Smooth muscle cell (in vitro differentiated cells): ENCODE measurements around the gene R3HCC1L. TPM values are rescaled to one million over a fixed set of nuclear protein-coding genes. Genes with fewer than 3 reads are reported as not detected.

Experiments
- DNase-seq: peaks from one replicate; lab custom pipeline; 2025; ENCODE audit not compliant: unreplicated experiment; lab: John Stamatoyannopoulos, UW
- H2AFZ ChIP-seq: fragments of 200-600 bp; sonication (generic); 2 replicates; pipeline ENCODE4 v1.6.0; 2016; ENCODE audit warnings: antibody characterized with exemption, low read depth, mild to moderate bottlenecking
- H3F3A ChIP-seq: fragments of 200-600 bp; sonication (generic); 2 replicates; pipeline ENCODE4 v1.6.0; 2017; ENCODE audit warnings: antibody characterized with exemption, low read depth
- H3K27ac ChIP-seq: fragments of 200-600 bp; sonication (generic); 2 replicates; pipeline ENCODE4 v1.5.1; 2016; ENCODE audit warnings: low read depth, mild to moderate bottlenecking
- H3K27me3 ChIP-seq: fragments of 200-600 bp; sonication (generic); 2 replicates; pipeline ENCODE4 v1.6.1; 2016; ENCODE audit warnings: low read depth, mild to moderate bottlenecking
- H3K36me3 ChIP-seq: fragments of 200-600 bp; sonication (generic); 2 replicates; pipeline ENCODE4 v1.5.1; 2016; ENCODE audit warnings: low read depth
- H3K4me1 ChIP-seq: fragments of 200-600 bp; sonication (generic); 2 replicates; pipeline ENCODE4 v1.5.1; 2016; ENCODE audit warnings: low read depth
- H3K4me2 ChIP-seq: fragments of 200-600 bp; sonication (generic); 2 replicates; pipeline ENCODE4 v1.6.0; 2016; ENCODE audit warnings: mild to moderate bottlenecking
- H3K4me3 ChIP-seq: fragments of 200-600 bp; sonication (generic); 2 replicates; pipeline ENCODE4 v1.5.1; 2016; ENCODE audit warnings: mild to moderate bottlenecking
- H3K79me2 ChIP-seq: fragments of 200-600 bp; sonication (generic); 2 replicates; pipeline ENCODE4 v1.6.0; 2016; ENCODE audit warnings: low read depth, mild to moderate bottlenecking
- H3K9ac ChIP-seq: fragments of 200-600 bp; sonication (generic); 2 replicates; pipeline ENCODE4 v1.6.0; 2016; ENCODE audit warnings: low read depth
- H3K9me3 ChIP-seq: fragments of 200-600 bp; sonication (generic); replicated peaks from 2 replicates; pipeline ENCODE4 v1.5.1; 2016; ENCODE audit warnings: low read depth
- H4K20me1 ChIP-seq: fragments of 200-600 bp; sonication (generic); 2 replicates; pipeline ENCODE4 v1.6.0; 2016; ENCODE audit warnings: low read depth
- WGBS: methylation state at CpG from one replicate; pipeline ENCODE4 v1.1.7; 2016; ENCODE audit warnings: low lambda C conversion rate; 5-methylcytosine and 5-hydroxymethylcytosine counted together
- polyA plus RNA-seq: library from polyadenylated mRNA; unstranded; fragments of >200 nt; fragmentation: Nextera tagmentation; extraction: Ambion mirVana; gene quantifications from 2 replicates; pipeline ENCODE4 v1.2.1, GENCODE V29; 2016
- total RNA-seq: library from RNA; depleted of rRNA; stranded (reverse); fragments of >200 nt; gene quantifications from 2 replicates; pipeline ENCODE4 v1.2.3, GENCODE V29; 2014
- TF ChIP-seq, protein P1 (sequence below): fragments of 200-600 bp; sonication (generic); IDR thresholded peaks from 2 replicates; pipeline ENCODE4 v1.5.1; 2017; ENCODE audit warnings: borderline replicate concordance, mild to moderate bottlenecking, antibody characterized with exemption; ENCODE audit not compliant: insufficient read depth, poor library complexity, severe bottlenecking

Gene R3HCC1L
- total and polyA plus RNA-seq, 2 experiments from 2014 or later = 11.4 to 12.2 TPM

DNA sequence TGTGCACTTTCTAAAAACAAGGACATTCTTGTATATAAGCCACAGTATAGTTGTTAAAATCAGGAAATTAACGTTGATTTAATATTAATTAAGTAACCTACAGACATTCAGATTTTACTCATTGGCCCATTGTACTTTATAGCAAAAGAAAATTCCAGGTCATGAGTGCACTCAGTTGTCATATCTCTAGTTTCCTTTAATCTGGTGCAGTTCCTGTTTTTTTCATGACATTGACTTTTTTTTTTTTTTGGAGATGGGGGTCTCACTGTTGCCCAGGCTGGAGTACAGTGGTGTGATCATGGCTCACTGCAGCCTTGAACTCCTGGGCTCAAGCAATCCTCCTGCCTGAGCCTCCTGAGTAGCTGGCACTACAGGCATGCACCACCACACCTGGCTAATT lies 24.1 kb downstream of the R3HCC1L start:
- Histone ChIP-seq H3K27me3 (no peaks in the 10 kb centered on the region), H3K27ac (no peak overlapping the region), H3F3A (no peaks in the 10 kb centered on the region), H3K9ac (no peak overlapping the region), H3K4me3 (no peak overlapping the region), H3K4me2 (no peak overlapping the region), H4K20me1 (peaks cover 97% of the 10 kb centered on the region), H3K4me1 (no peaks in the 10 kb centered on the region), H3K79me2 (peaks cover 34% of the 10 kb centered on the region), H3K9me3 (no peaks in the 10 kb centered on the region), H2AFZ (no peak overlapping the region), H3K36me3 (no peaks in the 10 kb centered on the region)
- no peak for DNase-seq
- 97% methylated on average over 1 of the region's 1 CpG for WGBS
- TF ChIP-seq, protein P1, sequence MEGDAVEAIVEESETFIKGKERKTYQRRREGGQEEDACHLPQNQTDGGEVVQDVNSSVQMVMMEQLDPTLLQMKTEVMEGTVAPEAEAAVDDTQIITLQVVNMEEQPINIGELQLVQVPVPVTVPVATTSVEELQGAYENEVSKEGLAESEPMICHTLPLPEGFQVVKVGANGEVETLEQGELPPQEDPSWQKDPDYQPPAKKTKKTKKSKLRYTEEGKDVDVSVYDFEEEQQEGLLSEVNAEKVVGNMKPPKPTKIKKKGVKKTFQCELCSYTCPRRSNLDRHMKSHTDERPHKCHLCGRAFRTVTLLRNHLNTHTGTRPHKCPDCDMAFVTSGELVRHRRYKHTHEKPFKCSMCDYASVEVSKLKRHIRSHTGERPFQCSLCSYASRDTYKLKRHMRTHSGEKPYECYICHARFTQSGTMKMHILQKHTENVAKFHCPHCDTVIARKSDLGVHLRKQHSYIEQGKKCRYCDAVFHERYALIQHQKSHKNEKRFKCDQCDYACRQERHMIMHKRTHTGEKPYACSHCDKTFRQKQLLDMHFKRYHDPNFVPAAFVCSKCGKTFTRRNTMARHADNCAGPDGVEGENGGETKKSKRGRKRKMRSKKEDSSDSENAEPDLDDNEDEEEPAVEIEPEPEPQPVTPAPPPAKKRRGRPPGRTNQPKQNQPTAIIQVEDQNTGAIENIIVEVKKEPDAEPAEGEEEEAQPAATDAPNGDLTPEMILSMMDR = no peak

DNA sequence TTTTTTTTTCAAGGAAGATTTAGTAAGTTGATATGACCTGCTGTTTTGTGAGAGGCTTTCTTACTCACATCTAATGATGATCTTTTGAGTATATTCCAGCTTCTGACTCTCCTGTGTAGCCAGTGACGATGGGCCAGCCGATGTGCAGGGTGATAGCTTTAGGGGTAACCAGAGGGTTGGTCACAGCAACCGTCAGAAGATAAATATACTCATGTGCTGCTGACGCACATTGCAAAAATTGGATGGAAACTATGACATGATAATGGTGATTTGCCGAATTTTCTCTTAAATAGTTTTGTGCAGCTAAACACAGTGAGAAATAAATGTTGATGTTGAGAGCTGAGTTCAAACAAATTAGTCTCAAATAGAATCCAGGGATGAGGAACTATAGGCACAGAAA lies 29.5 kb downstream of the R3HCC1L start:
- no peaks in the 10 kb centered on the region for H3K4me1 ChIP-seq
- no peak overlapping the region for H2AFZ ChIP-seq
- TF ChIP-seq, protein P1 = no peak
- H4K20me1 ChIP-seq = peaks cover 82% of the 10 kb centered on the region
- no peak overlapping the region for H3K27ac ChIP-seq
- no peak overlapping the region for H3K4me2 ChIP-seq
- H3K27me3 ChIP-seq = no peaks in the 10 kb centered on the region
- no peak for DNase-seq
- peaks cover 4% of the 10 kb centered on the region for H3K36me3 ChIP-seq
- H3K9ac ChIP-seq = no peak overlapping the region
- no peak overlapping the region for H3K4me3 ChIP-seq
- H3K79me2 ChIP-seq = peaks cover 5% of the 10 kb centered on the region
- no peaks in the 10 kb centered on the region for H3K9me3 ChIP-seq
- no peaks in the 10 kb centered on the region for H3F3A ChIP-seq
- 97% methylated on average over 5 of the region's 5 CpGs for WGBS

DNA sequence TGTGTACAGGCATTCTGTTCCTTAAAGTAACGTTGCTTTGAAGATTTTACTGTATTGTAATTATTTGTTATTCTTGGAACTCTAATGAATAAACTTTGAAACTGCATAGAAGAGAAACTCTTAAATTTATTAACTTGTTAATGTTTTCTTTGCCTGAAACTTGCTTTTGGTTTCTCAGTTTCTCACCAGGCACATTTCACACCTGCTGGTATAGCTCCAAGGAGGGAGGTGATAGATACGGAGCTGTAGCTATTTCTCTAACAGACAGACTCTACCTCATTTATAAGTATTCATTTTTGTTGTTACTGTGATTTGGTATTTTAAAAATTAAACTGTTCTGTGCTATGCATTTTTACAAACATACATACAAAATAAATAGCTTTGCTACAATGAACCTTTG lies 32.7 kb downstream of the R3HCC1L start:
- H3K4me2 ChIP-seq = no peak overlapping the region
- no peaks in the 10 kb centered on the region for H3F3A ChIP-seq
- no peak overlapping the region for H3K9ac ChIP-seq
- no peaks in the 10 kb centered on the region for H3K9me3 ChIP-seq
- DNase-seq = no peak
- H3K27me3 ChIP-seq = no peaks in the 10 kb centered on the region
- no peak overlapping the region for H3K27ac ChIP-seq
- H3K79me2 ChIP-seq = peaks cover 4% of the 10 kb centered on the region
- 93% methylated on average over 2 of the region's 2 CpGs for WGBS
- no peak overlapping the region for H3K4me3 ChIP-seq
- peaks cover 83% of the 10 kb centered on the region for H4K20me1 ChIP-seq
- no peaks in the 10 kb centered on the region for H3K4me1 ChIP-seq
- peaks cover 4% of the 10 kb centered on the region for H3K36me3 ChIP-seq
- H2AFZ ChIP-seq = no peak overlapping the region
- TF ChIP-seq, protein P1 = no peak

DNA sequence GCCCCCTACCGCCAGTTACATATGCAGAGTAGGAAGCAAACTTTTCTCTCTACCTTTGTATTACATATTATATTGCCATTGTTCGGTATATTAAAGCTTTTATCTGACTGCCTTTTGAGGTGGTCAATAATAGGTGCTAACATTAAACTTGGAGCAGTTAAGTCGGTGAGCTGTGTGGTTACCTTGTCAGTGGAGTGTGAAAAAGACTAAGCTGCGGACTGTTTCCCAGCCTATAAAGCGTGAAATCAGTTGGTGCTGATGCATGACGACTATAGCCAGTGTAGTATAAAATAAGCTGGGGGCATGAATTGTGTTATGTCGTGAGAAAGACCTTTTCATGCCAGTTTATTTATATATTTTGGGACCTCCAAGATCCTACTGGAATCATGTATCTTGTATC lies 33.7 kb downstream of the R3HCC1L start:
- peaks cover 84% of the 10 kb centered on the region for H4K20me1 ChIP-seq
- H3F3A ChIP-seq = no peaks in the 10 kb centered on the region
- H3K27ac ChIP-seq = no peak overlapping the region
- peaks cover 4% of the 10 kb centered on the region for H3K79me2 ChIP-seq
- 73% methylated on average over 7 of the region's 7 CpGs for WGBS
- no peaks in the 10 kb centered on the region for H3K27me3 ChIP-seq
- no peak overlapping the region for H2AFZ ChIP-seq
- TF ChIP-seq, protein P1 = no peak
- no peaks in the 10 kb centered on the region for H3K9me3 ChIP-seq
- H3K4me3 ChIP-seq = no peak overlapping the region
- no peak for DNase-seq
- H3K4me2 ChIP-seq = no peak overlapping the region
- no peak overlapping the region for H3K9ac ChIP-seq
- H3K36me3 ChIP-seq = peaks cover 4% of the 10 kb centered on the region
- peaks cover 6% of the 10 kb centered on the region for H3K4me1 ChIP-seq
